Stimulated activated CD8-positive, alpha-beta memory T cell treated with anti-CD3 and anti-CD28 coated beads, Interleukin-15, amount 100 ng/mL, for 4 hours (primary cell): Measurements from ENCODE around the gene FBP1.
A peak's percentile ranks its signal among the peaks of the same experiment; 100 is the strongest.
"Not testable (repeated sequence)": the region's sequence is repeated elsewhere in the genome, so short reads cannot be mapped to it uniquely, and the experiment has no call there.

Experiments used
- DNase-seq, 2 donors: peaks; one replicate each; pipeline ENCODE4 v3.0.0-alpha.2; 2020; ENCODE audit warnings: low read depth in 2 of 2

FBP1 gene

DNA sequence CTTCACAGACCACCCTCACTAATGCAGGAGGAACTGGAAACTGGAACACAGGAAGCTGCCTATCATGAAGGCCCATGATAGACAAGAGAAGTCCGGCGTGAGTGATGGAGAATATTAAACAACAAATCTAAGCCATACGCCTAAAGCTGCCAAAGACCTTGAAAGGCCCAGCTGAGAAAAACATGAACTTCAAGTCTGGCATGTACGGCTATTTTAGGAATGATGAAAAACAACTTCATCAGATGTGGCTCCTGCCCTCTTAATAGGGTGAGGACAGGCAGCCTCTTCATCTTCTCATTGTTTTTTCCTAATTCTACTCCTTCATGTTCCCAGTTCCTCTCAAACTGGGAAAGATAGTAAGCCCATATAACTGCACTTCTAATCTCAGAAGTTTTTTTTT, 20.3 kb downstream of the FBP1 start:
- DNase-seq = no peak

DNA sequence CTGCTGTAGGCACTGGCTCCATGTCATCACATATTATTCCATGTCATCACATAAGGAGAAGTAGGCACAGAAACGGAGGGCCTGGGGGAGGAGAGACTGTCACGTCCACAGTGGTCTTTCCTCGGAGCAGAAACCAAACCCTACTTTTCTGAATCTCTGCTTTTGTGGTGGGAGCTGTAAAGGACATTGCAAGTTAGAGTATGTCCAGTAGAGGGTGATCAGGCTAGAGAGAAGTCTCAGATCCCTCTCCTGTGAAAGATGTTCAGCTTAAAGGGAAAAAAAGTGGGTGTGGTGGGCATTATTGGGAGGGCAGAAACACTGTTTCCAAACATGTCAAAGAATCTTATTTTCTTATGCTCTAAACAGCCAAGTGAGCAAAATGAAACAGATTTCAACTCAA, 26.3 kb downstream of the FBP1 start:
- no peak for DNase-seq

DNA sequence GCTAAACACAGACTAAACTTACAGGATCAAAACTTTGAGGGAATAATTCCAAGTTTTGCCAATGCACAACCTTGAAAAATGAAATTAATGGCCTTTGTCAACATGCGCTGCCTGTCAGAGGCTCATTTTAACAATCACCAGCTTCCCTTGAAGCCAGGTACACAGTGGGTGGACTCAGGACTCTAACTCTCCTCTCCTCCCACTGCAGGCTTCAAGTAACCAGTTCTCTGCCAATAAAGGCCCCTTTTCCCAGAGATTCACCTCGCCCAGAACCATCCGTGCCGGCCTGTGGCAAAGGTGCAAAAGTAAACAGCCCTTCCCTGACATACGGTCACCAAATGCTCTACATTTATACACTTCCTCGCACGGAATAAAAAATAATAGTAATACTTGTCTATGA, 27.2 kb downstream of the FBP1 start:
- DNase-seq = no peak

DNA sequence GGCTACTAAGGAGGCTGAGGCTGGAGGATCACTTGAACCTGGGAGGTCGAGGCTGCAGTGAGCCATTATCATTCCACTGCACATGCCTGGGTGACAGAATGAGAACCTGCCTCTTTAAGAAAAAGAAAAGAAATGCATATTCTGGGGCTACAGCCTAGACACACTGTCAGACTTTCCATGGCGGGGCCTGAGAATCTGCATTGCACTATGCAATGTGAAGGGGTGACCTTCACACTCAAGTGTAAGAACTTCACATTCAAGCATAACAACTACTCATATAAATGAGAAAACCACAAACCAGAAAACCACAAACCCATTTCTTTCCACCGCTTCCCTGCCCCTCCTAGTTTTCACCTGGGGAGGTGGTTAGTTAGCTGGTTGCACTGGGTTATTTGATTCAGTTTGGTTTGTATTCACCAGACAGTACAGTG, 27.7 kb downstream of the FBP1 start:
- no peak for DNase-seq

DNA sequence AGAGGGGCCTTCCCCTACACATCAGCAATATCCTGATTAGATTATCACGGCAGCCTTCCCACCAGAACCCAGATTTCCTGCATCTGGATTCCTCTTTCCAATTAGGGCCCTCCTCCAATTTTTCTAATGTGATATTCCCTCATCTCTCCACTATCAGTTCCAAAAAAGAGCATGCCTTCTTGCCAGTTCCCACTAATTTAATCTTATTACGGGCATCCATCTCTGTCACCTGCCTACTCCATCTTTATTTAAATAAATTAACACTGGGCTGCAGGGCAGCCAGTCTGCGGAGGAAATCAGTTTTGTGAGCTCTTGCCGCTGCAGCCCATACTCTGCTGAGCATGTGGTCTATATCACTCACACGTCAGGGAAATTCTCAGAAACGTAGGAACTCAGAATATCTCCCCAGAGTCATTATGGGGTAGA, 29.1 kb downstream of the FBP1 start:
- DNase-seq = no peak

DNA sequence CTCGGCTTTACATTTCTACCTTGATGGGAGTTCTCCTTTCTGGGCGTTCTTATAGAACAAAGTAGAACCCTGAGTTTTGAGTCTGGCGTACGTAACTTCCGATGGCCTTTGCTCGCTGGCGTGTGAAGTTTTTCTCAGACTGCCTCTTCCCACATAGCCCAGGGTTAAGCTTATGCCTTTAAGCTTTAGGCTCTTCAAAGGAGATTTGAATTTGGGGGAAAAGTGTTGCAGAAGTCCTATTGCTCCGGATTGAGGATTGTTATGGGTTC, 32.0 kb downstream of the FBP1 start:
- no peak for DNase-seq

DNA sequence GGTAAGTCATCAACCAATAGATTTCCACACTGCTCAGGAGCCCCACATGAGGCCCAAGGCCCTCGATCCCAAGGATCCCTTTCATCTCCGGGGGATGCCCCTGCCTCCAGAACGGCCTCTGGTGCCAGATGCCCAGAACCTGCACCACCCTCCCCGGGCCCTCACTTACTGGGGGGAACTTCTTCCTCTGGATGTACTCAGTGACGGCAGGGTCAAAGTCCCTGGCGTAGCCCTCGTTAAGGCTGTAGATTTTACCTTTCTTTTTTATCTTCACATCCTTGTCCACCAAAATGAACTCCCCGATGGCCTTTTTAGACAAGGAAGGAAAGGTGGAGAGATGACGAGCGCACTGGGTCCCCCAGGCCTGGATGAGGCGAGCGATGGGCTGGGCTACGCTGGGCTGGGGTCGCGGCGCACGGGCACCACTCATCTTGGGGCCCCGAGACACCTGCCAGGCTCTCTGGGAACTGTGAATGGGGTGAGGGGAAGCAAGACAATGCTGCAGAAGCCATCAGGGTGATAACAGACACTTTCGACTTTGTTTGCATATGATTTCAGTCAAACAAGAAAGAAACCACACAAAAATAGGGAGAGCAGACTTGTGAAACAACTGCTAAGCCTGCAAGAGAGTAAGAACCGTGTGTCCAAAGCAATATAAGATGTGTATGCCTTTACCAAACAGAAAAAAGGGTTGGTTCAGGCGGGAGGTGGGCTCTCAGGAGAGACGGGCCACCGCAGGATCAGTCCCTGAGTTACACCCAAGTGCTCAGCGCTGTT, 32.5 kb downstream of the FBP1 start:
- DNase-seq = no peak

DNA sequence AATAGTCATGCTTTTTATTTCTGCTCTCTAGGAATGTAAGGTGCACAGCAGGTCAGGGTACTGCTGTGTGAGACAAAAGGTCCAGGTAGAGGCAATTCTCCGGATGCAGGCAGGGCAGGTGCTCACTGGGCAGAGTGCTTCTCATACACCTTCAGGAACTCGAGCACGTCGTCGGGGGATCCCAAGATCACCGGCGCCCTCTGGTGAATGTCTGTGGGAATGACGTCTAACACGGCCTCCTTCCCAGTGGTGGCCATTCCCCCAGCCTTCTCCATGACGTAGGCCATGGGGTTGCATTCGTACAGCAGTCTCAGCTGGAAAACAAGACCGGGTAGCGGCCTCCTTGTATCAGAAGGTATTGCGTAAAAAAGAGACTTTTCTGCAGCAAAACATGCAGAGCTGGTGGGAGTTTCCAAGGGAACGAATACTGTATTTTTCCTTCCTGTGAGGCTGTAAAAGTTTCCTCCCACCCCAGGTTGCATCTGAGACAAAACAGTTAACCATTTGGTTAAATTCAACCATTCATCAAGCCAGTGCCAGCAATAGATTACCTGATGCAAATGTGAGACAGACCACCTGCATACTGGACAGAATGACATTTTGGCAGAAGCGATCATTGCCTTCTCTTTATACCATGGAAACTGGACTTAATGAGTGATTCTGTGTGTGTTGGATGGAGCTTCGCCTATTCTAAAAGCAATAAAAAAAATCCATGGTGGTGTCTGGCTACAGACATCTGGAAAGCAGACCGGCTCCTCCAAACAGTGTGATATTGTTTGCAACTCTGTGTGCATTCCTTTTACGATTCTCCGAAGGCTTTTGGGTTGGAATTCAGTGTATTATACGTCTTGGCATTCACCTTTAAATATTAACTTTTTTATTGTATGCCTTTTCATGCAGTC, 35.8 kb downstream of the FBP1 start:
- peak; percentile 14 to 22 for DNase-seq

DNA sequence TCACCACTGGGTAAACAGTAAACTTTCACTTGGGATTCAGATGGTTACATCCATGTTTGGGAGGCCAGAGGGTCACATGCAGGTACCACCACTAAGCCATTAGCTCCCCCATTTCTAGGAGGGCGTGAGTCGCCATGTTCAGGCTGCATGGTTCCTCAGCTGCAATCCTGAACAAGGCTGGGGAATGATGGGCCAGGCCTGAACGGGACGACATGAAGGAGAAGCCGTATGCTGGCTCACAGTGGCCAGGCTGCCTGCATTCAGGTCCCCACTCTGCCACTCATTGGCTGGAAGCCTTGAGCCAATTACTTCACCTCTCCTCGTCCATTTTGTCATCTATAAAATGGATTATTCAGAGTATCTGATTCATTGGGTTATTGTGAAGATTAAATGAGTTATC, 36.7 kb downstream of the FBP1 start:
- no peak for DNase-seq

DNA sequence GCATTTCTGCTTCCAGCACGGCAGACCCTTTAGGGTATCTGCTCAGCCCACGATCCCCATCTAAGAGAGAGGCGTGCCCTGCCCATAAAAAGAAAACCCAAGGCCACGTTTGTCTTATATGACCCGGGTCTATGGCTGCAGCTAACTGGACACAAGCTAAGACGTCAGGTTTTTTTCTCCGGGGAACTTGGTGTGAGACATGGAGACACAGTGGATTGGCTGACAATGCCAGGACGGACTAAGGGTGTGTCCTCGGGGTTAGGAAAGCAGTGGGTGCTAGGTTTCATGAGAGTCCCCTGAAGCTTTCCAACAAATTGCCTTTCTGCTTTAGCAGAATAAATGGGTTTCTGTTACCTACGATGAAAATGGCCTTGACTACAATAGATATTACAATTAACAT, 38.6 kb downstream of the FBP1 start:
- no peak for DNase-seq

DNA sequence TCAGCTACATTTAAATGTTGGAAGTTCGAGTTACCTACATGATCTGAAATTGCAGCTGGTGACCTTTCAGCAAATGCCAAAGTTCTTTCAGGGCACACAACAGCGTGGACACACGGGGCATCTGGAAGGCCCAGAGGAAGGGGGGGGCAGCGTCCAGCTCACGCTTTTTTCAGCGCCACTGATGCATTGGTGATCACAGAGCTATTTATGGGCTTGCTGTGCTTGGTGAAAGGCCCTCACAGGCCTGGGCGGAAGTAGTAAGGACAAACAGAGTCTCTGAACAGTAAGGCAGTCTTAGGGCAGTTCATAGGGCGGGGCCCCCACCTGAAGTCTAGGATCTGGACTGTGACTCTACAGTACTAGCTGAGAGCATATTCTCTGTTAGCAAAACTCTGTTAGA, 39.1 kb downstream of the FBP1 start:
- no peak for DNase-seq

DNA sequence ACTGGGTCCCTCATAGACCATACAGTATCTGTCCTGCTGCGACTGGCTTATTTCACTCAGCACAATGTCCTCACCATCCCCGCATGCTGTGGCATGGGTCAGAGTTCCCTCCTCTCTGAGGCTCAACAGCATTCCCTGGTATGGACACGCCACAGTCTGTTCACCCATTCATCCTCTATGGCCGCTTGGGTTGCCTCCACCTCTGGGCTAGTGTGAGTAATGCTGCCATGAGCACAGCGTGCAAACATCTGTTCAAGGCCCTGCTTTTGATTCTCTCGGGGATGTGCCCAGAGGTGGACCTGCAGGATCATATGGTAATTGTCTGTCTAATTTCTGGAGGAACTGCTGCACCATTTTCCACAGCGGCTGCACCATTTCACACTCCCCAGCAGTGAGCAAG, 40.2 kb downstream of the FBP1 start:
- no peak for DNase-seq

DNA sequence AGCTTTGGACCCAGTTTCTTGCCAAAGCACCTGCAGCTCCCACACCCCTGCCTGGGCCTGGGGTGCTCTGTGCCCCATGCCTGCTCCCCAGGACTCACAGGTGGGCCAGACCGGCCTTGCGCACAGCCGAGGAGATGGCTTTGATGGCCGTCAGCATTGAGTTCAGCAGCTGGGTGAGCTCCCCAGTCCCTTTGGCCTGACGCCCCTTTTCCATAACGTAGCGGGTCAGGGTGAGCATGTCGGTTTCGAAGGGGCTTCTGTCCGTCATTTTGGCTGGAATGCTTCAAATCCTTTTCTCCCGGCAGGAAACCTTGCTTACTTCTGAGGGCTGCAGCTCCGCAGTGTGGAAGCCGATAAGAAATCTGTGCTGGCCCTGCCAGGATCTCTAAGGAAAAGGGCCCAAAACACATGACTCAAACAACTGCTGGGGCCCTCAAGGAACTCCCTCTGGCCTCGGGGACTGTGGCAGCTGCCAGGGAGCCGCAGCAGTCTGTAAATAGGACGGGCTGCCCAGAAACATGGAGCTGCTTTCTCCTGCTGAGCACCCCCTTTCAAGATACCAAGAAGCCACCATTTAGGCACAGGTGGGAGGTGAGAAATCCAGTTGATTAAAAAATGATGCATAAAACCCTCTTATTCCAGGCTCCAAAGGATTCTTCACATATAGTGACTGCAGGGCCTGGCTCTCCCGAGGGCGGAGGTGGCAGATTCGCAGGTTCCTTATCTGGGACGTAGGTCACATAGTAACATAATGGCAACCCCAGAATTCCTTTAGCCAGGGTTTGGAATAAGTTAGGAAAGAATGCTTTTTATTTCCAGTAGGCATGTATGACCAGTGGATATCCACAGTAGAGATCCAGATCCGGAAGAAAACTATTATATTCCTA, 45.6 kb downstream of the FBP1 start, which contains the start of gene FBP2:
TSS of gene FBP2 (minus strand) at position 366 of the 887 bp plus-strand sequence. CDS start at position 268, 98 bp downstream.
- DNase-seq = no peak

DNA sequence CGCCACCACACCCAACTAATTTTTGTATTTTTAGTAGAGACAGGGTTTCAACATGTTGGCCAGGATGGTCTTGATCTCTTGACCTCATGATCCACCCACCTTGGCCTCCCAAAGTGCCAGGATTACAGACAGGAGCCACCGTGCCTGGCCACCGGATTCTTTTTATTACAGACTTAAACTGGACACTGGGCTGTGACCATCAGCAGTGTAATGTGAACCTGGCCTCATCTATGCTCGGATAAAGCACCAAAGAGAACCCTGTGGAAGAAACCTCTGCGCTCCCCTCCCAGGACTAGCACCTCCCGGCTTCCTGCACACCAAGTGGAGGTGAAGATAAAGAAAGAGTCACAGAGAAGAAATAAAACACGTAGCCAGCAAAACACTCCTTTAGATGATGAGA, 46.6 kb downstream of the FBP1 start:
- not testable (repeated sequence) for DNase-seq

DNA sequence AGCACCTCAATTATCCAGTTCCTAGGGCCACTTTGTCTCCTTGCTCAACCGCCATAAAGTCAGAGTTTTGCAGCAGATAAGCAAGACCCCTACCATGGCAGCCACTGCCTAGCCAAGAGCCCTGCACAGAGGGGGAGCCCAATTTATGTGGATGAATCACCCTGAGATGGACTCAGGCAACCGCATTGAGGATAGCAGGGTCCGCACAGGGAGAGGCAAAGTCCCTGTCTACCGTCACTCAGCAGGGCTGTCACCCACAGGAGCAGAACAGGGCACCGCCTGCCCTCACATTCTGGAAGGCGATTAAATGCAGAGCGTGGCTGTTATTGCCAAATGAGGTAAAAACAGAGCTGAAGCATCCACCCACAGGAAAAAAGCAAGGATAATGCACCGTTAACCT, 47.4 kb downstream of the FBP1 start:
- no peak for DNase-seq

DNA sequence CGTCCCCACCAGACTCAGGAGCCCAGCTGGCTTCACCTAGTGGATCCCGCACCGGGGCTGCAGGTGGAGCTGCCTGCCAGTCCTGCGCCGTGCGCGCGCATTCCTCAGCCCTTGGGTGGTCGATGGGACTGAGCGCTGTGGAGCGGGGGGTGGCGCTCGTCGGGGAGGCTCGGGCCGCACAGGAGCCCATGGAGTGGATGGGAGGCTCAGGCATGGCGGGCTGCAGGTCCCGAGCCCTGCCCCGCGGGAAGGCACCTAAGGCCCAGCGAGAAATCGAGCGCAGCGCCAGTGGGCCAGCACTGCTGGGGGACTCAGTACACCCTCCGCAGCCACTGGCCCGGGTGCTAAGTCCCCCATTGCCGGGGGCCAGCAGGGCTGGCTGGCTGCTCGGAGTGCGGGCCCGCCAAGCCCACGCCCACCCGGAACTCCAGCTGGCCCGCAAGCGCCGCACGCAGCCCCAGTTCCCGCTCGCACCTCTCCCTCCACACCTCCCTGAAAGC, 48.2 kb downstream of the FBP1 start:
- not testable (repeated sequence) for DNase-seq

DNA sequence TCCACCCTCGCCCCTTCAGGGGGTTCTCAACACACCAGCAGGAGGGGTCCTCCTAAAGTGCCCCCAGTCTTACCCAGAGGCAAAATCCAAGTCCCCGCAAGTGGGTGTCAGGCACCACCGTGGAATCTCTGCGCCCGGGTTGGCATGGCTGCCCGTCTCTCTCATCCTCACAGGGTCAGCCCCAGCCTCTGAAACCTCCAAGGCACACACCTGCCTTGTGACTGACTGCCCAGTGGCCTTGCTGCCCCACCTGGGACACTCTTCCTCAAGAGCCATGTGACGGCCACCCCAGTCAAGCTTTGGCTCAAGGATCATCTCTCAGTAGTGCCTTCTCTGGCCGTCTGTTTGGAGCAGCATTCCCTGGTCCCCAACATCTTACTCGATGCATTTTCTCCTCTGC, 50.6 kb downstream of the FBP1 start:
- no peak for DNase-seq

DNA sequence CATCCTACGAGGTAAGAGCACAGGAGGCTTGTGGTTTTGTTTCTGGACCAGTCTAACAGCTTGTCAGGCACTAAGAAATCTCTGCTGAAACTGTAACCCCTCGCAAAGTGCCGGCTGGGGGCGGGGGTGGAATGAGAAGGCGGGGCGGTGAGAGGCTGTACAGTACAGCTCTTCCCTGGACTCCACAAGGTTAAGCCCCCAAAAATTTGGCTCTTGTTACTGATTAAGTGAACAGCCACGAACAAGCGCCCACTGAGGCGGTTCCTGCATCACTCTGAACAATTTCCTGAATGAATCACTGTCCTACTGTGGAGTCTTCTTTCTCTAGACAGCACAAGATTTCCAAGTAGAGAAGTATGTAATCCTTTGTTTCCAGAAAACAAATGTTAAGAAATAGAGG, 52.5 kb downstream of the FBP1 start:
- no peak for DNase-seq

DNA sequence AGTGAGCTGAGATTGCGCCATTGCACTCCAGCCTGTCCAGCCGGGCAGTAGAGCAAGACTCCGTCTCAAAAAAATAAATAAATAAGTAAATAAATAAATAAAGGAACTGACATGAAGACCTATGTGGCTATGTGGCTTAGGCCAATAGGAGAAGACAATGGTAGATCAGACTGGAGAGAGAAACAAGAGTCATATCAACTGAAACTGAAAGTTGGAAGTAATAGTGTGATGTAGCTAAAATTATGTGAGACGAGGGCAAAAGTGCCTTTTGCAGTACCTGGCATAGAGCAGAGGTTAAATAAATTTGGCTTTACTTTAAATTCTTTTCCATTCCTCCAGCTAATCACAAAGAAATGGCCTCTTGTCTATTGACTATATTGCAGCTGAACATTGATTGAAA, 53.0 kb downstream of the FBP1 start:
- no peak for DNase-seq

DNA sequence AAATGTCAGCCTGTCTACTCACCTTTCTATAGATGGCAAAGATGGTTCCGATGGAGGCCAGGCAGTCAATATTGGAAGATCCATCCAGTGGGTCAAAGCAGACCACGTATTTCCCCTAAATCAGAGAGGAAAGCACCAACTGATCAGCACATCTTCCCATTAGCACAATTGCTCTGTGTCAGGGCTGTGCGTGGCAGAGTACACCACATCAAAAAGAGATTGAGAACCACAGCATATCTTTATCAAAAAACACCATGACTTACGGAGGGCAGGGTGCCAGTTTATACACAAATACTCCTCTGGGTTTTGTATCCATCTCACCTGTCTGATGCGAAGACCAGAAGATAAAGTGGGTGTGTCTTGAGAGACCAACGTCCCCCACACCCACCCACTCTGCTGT, 54.8 kb downstream of the FBP1 start:
- no peak for DNase-seq

DNA sequence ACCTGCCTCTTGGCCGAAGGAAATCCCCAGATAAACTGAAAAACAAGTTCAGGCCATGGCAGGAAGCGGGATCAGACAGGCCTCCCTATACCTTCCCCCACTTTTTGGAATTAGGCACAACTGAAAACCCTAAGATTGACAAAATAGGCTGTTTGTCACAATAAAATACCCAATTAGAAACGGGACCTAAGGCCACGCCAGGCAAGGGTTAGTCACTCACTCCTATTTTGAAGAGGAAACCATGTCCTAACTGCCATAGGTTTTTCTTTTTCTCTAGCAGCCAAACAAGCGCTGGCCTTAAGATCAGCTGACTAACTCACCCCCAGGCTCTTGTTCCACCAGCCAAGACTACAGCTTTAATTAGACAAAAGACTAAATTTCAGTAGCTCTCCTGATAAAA, 57.6 kb downstream of the FBP1 start:
- DNase-seq = no peak

DNA sequence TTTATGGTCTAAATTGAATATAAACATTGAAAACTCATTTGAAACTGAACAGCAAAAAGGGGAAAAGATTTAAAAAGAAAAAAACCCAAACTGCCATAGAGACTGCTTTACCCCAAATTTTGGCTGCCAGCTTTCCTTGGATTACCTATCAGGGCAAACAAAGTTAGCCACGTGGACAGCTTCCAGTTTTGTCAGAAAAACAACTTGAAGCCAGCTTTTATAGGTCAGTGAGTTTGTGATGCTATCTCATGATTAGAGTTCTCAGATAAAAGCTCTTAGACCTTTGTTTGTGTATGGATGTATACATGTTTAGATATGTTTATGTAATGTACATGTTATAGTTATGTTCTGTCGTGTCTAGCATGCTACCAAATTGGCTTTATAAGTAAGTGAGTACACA, 61.7 kb downstream of the FBP1 start:
- no peak for DNase-seq
